ENCODE data around the gene PEMT.

The PEMT gene

DNA sequence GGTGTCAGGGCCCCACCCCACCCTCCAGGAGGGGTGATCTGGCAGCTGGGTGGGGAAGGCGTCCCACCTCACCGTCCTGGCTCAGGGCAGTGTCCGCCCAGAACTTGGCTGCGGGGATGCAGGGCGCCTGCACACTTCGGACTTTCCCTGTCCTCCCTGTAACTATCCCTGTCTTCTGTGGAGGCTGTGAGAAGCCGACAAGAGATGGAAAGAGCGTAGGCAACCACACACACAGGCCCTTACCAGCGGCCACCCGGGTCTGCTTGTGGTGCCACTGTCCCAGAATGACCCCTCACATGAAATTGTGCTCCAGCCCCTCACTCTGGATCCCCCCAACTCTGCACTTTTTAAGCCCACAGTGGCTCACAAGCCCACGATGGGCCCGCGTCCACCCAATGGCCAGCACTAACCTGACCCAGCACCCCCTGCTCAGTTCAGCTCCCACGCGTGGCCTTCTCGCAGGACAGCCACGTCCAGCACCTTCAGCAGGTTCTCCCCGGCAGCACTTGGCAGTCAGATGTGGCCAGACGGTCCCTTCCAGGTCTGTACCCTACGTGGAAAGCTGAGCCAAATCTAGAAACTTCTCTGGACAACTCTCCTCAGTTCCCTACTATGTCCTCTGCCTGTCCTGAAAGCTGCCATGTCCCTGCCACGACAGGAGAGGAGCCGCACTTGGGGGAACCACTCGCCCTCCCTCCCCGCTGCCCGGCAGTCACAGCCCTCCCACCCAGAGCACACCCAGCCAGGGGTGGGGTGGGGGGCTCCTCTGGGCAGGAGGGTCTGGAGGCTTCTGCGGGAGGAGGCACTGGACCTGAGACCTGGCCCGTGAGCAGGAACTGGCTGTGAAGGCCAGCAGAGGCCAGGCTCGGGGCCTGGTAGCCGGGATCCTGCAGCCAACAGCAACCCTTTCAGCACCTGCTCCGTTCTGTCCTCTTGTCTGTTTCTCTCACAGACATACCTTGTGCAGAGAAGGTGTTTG lies 38.0 kb downstream of the PEMT start:
- no peak for DNase-seq (ENCODE audit: low spot score)

DNA sequence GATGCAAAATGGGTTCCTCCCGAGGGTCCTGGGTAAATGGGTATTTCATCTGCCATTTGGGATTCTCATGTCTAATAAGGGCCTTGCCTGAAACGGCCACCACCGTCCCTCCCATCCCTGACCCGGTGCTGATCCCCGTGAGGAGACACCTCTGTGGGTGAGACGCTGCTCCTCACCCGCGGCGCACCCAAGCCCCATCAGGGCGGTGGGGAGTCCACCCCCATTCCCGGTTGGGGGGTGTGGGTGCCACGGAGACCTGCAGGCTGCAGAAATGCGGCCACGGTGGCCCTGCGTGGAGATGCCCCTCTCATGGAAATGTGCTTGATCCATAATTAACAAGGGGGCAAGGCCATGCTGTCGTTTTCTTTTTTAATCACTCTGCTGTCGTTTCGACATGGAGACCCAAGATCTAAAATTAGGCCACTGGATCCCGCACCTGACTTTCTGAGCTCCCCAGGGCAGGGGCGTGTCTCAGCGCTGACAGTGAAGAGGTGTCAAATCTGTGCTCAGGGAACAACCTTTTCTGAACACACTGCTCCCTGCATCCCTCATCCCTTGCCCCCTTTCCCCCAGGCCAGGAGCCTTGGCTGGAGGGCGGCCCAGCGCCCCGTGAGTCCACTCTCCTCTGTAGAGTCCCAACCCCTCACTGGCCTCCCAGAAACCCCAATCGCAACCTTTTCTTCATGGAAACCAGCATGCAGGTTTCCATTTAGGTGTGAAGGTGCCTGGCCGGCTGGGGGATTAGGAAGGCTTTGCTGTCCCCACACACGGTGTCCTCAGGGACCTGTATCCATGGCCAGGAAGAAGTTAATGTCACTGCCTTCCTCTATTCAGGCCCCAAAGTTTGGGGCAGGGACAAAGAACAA lies 38.9 kb downstream of the PEMT start:
- DNase-seq (ENCODE audit: low spot score): no peak

DNA sequence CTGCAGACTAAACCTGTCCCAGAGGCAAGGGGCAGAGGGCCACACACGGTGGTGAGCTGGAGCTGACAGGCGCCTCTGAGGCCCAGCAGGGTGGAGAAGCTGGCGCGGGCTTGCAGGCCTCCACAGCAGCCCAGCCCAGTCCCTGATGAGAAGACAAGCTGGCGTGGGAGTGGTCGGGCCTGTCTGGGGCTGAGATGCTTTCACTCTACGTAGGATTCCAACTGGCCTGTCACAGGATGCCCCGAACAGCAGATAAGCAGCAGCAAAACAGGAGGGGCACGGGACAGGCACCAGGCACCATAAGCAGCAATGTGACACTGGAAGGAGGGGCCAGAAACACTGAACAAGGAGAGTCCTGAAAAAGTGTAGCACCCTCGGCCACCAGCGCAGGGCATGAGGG lies 40.1 kb downstream of the PEMT start:
- DNase-seq (ENCODE audit: low spot score): no peak

DNA sequence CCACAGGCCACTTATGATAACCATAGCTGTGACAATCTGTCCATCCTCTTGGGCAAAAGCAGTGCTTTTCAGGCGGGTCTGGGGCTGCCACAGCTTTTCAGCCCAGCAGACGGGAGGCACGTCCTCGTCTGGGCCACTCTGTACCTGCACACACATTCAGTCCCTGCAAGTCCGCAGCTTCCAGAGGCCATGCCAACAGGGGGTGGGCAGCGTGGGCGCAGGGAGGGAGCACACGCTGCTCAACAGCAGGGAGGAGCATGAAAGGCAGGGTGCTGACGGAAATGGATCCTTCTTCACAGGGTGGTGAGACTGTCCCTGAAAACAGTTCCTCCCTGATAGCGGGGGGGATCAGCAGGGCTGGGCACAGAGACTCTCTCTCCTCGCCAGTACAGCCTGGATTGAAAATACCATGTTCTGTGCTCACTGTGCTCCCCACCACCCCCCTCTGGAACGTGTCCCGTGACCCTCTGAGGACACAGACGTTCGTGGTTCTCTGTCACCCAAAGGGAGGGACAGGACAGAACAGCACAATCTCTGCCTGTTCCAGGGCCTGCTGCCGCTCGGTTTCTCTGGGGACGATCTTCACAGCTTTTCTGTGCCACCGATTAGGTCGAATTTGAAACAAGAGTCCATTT lies 41.7 kb downstream of the PEMT start:
- DNase-seq (ENCODE audit: low spot score): no peak

DNA sequence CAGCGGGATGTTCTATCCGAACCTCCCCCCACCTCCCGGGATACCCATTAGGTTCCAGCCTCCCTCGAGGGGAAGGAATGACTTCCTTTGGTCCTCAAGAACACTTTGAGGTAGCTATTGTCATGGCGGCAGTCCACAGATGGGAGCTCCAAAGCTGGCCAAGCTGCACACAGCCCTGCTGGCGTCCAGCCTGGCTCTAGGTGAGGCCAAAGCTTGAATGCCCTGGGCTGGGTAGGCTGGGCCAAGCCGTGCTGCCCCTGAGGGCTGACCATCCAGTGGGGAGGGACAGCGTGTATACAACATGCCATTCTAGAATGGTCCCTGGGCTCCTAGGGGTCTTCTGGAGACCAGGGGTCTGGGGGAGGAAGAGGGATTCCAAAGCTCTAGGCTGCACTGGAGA lies 43.5 kb downstream of the PEMT start:
- DNase-seq (ENCODE audit: low spot score): no peak

DNA sequence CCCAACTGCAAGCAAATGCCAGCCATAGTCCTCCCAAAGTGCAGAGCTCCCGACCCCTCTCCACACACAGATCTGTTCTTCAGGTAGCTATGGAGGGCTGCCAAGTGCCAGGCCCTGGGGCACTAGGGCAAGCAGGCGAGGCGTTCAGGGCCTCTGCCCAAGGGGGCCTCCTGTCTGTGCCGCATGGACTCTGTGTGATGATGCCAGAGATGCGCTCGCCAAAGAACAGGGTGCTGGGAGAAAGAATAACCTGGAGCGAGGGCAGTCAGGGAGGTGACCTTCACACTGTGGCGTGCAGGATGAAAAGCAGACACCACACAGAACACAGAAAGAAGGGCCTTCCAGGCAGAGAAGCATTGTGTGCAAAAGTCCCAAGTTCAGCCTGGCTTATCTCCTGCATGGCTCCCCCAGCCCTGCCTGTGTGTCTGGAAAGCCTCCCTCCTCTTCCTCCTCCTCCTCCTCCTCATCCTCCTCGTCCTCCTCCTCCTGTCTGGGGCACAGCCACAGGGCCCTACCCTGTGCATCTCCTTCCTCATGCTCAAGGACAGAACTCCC lies 44.2 kb downstream of the PEMT start:
- DNase-seq (ENCODE audit: low spot score): no peak

DNA sequence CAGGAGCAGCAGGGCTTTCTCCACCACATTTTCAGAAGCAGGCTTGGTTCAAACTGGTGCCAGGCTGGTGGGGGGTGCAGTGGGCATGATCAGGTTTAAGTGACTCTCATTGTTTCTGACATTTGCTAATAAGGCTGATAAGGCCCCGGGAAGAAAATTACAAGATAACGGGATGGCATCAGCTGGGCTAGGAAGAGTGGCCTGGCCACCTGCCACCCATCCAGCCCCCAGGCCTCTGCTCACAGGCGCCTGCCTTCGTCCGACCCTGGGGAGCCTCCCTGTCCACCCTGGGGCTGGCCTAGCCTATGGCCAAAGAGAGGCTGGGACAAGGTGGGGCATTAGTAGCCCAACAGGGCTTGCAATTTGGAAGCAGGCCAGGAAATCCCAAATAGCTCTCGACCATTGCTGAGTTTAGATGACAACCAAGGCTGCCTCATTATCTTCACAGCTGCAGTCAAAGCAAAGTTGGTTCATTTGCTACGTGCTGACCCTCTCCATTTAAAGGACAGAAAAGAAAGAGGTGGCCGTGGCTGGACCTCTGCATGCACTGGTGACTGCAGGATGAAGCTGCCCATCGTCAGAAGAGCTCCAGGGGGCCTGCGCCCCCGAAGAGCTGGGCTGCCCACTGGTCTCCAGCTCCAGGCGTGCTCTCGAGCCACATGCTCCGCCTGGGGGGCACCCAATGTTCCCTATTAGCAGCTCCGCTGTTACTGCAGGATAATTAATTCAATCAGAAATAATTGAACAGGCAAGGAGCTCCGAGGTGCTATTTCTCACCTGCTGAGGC lies 44.9 kb downstream of the PEMT start:
- DNase-seq (ENCODE audit: low spot score): no peak

DNA sequence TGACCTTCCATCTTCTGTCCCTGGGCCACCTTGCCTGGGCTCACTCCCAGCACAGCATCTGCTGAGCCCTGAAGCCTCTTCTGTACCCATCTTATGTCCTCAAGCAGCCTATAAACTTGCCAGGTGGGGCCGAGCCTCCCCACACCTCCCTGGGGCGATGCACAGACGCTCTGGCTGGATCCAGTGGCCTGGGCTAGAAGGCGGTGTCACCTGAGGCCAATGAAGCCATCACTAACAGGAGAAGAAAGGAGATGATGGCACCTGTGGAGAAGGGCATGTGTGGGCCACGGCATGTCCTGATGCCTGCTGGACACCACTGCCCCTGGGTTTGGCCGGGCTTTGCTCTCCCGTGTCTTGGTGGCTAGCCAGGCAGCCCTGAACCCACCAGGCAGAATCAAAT lies 45.5 kb downstream of the PEMT start:
- no peak for DNase-seq (ENCODE audit: low spot score)

DNA sequence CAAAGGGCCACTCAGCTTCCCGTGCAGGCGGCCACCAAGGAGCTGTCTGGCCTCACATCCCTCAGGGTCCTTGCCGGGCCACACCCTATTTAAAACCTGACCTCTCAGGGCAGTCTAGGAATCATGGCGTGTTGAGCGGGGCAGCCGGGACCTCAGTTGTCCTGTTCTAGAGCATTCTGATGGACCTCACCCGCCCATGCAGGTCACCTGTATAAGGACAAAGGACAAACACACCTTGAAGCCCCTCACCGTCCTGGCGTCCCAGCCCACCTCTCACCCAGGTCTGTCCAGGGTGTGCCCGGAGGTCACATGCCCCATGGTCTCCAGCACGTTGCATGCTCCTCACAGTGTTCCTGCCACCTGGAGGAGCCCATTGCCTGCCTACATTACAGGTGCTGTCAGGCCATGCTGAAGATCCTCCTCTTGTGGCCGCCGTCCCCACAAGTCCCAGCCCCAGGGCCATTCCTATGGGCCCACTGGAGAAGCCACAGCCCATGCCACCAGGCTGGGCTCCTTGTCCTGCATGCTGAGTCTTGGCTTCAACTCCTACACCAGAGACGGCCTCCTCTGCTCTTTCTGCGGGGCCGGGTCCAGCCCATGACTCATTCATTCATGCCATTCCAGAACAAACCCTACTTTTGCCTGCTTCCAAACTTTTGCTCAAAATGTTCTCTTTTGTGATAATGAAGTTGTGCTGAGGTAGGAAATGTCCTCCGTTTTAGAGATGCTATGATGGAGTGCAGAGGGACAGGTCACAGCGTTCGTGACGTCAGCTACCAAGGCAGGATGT lies 46.3 kb downstream of the PEMT start:
- DNase-seq (ENCODE audit: low spot score): no peak

DNA sequence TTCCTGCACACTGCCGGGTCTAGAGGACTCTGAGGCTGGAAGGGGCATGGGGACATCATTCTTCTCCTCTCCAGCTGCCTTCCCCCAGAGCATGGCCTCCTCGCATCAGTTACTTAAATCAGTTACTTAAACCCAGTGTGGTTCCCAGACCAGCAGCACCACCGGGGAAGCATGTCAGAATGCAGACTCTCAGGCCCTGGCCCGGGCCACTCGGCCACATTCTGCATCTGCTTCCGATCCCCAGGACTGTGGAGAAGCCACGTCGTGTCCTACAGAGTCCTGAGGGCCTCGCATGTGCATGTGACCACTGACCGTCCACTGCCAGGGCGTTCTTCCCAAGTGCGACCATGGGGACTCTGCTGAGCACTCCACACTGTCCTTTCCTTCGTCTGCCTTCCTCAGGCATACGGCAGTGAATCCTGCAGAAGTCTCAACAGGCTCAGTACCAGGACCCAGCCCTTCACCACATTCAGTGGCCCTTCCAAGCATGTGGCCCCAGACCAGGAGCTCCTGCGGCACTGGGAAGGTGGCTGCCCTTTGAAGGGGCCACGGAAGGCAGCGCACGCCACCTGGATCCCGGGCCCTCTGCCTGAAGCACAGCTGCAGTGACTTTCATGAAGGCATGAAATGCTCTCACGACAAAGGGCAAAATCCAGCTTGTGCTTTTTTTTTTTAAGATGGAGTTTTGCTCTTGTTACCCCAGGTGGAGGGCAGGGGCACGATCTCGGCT lies 48.4 kb downstream of the PEMT start:
- DNase-seq (ENCODE audit: low spot score): no peak

DNA sequence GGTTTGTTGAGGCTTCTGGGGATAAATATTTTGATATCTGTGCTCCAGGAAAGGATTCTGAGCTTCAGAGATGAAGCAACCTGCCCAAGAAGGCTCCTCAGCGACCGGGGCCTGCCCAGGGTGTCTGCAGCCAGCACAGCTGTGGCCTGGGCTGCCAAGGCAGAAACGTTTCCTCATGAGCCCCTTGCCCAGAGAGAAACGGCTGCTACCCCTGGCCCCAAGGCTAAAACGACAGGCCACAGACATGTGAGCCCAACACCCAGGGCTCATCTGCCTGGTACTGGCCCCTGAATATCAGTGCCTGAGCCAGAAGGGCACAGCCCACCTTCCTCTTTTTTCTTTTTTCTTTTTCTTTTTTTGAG lies 49.9 kb downstream of the PEMT start:
- no peak for DNase-seq (ENCODE audit: low spot score)

DNA sequence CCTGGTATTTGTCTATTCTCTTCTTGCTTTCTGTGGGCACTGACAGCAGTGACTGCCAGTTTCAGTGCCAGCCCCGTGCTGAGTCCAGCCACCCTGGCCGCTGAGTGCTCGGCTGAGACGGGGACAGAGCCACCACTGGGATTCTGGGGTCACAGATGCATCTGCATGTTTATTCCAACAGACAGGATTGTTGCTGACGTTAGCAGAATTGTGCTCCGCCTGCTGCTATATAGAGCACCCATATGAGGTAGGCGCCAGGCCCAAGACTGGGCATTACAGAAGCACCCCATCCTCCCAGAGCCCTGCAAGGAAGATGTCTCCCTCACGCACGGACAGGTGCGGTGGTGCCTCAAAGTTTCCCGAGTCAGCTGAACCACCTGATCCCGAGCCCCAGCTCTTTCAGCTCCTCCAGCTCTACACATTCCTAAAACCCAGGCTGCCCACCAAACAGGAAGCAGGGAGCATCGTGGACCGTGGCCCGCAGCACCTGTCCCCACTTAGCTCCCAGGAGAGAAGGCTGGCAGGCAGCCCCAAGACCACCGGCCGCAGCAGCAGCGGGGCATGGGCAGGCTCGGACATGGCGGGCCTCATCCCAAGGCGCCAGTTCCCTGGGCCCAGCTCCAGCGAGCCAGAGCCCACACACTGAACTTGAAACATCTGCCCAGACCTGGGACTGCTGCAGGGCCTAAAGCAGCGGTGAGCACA lies 50.4 kb downstream of the PEMT start:
- DNase-seq (ENCODE audit: low spot score): no peak

DNA sequence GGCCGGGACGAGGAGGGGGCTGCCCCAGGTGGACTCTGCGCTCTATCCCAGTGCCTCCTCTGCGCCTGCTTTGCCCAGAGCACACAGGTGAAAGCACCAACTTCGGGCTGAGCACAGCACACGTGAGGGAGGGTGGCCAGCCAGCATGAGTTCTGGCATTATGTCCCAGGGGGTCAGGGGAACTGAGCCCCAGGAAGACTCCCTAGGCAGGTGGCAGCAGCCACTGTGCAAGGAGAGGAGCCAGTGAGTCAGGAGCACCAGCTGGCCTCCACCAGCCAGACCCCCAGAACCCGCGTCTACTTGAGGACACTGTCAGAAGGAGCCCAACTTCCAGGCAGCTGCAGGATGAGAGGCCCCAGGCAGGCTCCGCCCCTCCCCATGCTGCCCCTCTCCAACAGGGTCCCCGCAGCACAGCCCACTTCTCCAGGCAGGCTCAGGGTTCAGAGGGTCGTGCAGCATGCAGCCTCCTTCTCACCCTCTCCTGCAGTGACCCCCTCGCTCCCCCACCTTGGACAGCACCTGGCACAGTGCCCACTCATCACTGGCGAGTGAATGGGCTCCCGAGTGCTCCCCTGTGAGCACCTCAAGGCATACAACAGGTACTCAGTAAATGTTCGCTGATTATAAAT lies 51.1 kb downstream of the PEMT start:
- no peak for DNase-seq (ENCODE audit: low spot score)

DNA sequence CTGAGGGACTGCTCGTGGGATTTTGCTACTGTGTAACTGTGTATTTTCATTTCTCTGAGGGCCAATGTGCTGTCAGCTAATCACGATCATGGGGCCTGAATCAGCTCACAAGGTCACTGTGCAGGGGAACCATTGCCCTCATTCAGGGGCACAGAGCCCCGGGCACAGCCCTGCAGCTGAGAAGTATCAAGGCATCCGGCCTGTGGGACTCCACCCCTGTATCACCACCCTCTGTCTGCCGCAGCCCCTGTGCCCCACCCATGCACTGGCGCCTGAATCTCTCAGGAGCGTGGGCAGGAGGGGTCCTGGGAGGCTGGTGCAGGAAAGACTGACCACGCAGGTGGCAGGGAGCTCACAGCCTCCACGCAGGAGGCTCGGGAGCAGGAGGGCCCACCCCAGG lies 51.9 kb downstream of the PEMT start:
- DNase-seq (ENCODE audit: low spot score): no peak

DNA sequence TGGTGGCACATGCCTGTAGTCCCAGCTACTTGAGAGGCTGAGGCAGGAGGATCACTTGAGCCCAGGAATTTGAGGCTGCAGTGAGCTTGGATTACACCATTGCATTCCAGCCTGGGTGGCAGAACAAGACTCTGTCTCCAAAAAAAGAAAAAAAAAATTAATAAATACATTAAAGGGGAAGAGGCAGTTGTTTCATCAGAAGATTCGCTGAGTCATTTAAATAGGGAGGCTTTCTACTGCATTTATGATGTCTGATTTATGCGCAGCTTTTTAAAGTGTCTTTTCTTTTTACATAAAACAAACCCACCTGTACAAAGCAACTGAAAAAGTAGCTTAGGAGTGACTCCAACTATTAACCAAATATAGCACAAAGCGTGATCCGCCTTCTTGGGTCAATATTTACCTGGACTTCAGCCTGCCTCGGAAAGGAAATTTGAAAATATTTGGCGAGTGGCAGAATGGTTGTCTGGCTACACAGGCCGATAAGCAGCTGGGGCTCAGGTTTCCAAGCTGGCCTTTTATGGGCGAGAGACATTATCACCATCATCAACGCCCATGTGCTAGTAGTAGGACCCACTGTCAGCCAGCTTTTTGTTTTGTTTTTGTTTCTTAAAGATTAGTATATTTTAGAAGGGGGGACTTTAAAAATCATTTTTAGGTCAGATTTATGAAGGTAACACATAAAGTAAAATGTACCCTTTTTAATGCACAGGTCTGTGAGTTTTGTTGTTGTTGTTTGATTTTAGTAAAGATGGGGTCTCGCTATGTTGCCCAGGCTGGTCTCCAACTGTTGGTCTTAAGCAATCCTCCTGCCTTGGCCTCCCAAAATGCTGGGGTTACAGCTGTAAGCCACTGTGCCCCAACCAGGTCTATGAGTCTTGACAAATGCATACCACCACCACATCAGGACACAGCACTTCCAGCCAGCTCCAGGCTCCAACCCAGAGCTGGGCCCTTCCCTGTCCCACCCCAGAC lies 52.8 kb downstream of the PEMT start:
- no peak for DNase-seq (ENCODE audit: low spot score)

DNA sequence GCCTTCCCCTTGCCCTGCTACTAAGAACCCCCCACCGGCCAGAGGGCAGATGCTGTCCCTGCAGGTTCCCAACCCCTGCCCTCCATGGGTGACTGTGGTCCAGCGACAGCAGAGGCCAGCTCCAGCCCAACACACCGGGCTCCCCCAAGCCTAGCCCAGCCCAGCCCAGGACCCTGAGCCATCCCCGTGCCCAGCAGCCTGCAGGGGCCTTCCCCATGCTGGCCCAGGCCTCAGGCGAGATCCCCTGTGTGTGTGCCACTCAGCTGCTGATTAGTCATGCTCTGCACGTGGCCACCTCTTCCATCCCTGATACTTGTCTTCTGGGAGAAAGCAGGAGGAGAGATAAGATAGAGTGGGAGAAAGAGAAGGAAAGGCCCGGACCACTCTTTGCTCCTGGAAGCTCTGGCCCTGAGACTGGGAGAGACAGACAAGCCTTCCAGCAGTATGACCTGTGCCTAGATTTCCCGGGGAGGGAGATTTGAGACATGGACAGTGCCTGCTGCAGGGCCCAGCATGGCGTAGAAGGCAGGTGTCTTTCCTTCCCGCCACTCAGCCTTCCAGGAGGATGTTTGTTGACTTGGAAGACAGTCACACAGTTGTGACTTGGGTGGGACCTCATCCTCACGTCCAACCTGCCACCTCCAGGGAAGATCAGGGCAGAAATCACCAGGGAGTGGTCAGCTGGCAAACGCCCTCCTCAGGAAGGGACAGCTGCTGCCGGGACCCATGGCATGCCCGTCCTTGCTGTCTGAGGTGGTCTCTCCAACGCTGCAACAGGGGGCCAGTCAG lies 54.0 kb downstream of the PEMT start:
- no peak for DNase-seq (ENCODE audit: low spot score)

DNA sequence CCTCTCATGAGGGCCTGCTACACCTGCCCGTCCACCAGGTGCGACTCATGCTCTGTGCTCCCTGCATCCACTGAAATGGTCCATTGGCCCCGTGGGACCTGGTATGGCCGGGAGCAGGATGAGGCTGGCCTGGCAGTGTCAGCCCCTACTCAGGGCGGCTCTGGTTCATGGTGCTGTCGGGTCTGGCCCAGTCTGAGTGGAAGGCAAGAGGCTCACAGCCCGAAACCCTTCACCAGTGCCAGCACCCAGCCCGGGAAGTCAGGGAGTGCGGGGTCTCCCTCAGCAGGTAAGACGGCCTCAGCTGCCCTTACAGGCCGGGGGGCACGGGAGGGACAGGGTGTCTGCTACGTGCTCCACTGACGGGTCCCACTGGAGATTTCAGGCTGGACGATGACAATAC lies 54.8 kb downstream of the PEMT start:
- no peak for DNase-seq (ENCODE audit: low spot score)
